DND-41 (cell line): ENCODE data around the gene OLFML2A.

Experiments used
- ATAC-seq: fragments of 200-7000 bp; cut with Tn5 transposase; 3 replicates; pipeline ENCODE4 v1.9.1; 2021; ENCODE audit warnings: low read depth; ENCODE audit not compliant: insufficient read depth
- DNase-seq: peaks from one replicate; pipeline ENCODE4 v3.0.0-alpha.2; 2020
- H2AFZ ChIP-seq: 2 replicates; pipeline ENCODE4 v1.6.0; 2012; ENCODE audit warnings: low read depth, low read length
- H3K27ac ChIP-seq: 2 replicates; pipeline ENCODE4 v1.5.1; 2012; ENCODE audit warnings: low read length, inconsistent platforms
- H3K27me3 ChIP-seq: fragments of 200-600 bp; sonication (generic); 2 replicates; pipeline ENCODE4 v1.6.0; 2012; ENCODE audit warnings: low read length, mild to moderate bottlenecking, inconsistent platforms; ENCODE audit not compliant: insufficient read depth, poor library complexity
- H3K36me3 ChIP-seq: 2 replicates; pipeline ENCODE4 v1.5.1; 2012; ENCODE audit warnings: low read length, inconsistent platforms; ENCODE audit not compliant: insufficient read depth
- H3K4me1 ChIP-seq: 2 replicates; pipeline ENCODE4 v1.5.1; 2012; ENCODE audit warnings: mild to moderate bottlenecking, low read length; ENCODE audit not compliant: insufficient read depth
- H3K4me2 ChIP-seq: 2 replicates; pipeline ENCODE4 v1.6.0; 2012; ENCODE audit warnings: mild to moderate bottlenecking, moderate library complexity, low read length, inconsistent platforms; ENCODE audit not compliant: insufficient read depth
- H3K4me3 ChIP-seq, 2 experiments: fragments of 200-600 bp in 1 of 2; shearing (Covaris generic) in 1 of 2; 2 replicates each; pipeline ENCODE4 v1.5.1; 2012 to 2016; ENCODE audit warnings: inconsistent platforms in 2 of 2, low read length in 2 of 2, mild to moderate bottlenecking in 2 of 2, low read depth in 1 of 2, moderate library complexity in 1 of 2
- H3K79me2 ChIP-seq: 2 replicates; pipeline ENCODE4 v1.6.0; 2012; ENCODE audit warnings: low read length, inconsistent platforms; ENCODE audit not compliant: insufficient read depth
- H3K9ac ChIP-seq: 2 replicates; pipeline ENCODE4 v1.6.0; 2012; ENCODE audit warnings: low read depth, mild to moderate bottlenecking, inconsistent platforms, low read length, moderate library complexity
- H3K9me3 ChIP-seq: 2 replicates; pipeline ENCODE4 v1.5.1; 2012; ENCODE audit warnings: low read length, moderate library complexity, mild to moderate bottlenecking, inconsistent platforms; ENCODE audit not compliant: insufficient read depth, severe bottlenecking
- H4K20me1 ChIP-seq: 2 replicates; pipeline ENCODE4 v1.6.0; 2012; ENCODE audit warnings: low read length; ENCODE audit not compliant: insufficient read depth
- EZH2 ChIP-seq: IDR thresholded peaks from 3 replicates; pipeline ENCODE4 v1.6.1; 2012; ENCODE audit warnings: borderline replicate concordance, low read depth, mild to moderate bottlenecking, moderate library complexity, low read length, inconsistent platforms; ENCODE audit not compliant: severe bottlenecking
- TF ChIP-seq, protein P1 (sequence below): IDR thresholded peaks from 2 replicates; pipeline ENCODE4 v1.5.1; 2012; ENCODE audit warnings: borderline replicate concordance, low read length, moderate library complexity, mild to moderate bottlenecking; ENCODE audit not compliant: poor library complexity, severe bottlenecking; ENCODE audit errors: extremely low read depth

The OLFML2A gene

GRCh38 chr9:124754289-124754688, 22.6 kb upstream of the OLFML2A start:
- TF ChIP-seq, protein P1, sequence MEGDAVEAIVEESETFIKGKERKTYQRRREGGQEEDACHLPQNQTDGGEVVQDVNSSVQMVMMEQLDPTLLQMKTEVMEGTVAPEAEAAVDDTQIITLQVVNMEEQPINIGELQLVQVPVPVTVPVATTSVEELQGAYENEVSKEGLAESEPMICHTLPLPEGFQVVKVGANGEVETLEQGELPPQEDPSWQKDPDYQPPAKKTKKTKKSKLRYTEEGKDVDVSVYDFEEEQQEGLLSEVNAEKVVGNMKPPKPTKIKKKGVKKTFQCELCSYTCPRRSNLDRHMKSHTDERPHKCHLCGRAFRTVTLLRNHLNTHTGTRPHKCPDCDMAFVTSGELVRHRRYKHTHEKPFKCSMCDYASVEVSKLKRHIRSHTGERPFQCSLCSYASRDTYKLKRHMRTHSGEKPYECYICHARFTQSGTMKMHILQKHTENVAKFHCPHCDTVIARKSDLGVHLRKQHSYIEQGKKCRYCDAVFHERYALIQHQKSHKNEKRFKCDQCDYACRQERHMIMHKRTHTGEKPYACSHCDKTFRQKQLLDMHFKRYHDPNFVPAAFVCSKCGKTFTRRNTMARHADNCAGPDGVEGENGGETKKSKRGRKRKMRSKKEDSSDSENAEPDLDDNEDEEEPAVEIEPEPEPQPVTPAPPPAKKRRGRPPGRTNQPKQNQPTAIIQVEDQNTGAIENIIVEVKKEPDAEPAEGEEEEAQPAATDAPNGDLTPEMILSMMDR = peak; percentile 17
- no peak for TF ChIP-seq EZH2
- no peak overlapping the region for H3K4me2 ChIP-seq
- H3K9ac ChIP-seq = no peak overlapping the region

DNA sequence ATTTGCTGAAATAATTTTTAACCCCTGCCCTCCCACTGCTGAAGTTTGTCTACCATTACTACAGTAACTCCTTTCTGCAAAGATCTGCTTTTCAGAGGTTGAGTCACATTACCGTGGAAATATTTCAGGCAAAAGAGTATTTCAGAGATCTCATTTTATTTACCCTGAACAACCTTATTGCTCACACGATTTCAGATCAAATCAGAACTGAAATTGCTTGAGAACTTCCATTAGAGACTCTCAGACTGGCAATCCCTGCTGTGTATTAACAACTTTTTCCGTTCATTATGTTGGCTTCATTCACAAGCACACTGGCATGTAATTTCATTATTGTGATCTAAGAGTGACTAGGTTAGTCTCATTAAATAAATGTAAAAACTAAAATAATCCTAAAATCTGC, 21.9 kb upstream of the OLFML2A start:
- H3K9me3 ChIP-seq = no peaks in the 10 kb centered on the region
- no peak overlapping the region for H3K4me2 ChIP-seq
- no peaks in the 10 kb centered on the region for H3K79me2 ChIP-seq
- H3K9ac ChIP-seq = no peak overlapping the region
- H3K27me3 ChIP-seq = no peaks in the 10 kb centered on the region
- no peak overlapping the region for H3K4me3 ChIP-seq
- no peak for TF ChIP-seq EZH2
- TF ChIP-seq, protein P1 = no peak
- DNase-seq (no peak), ATAC-seq (no peak)
- no peaks in the 10 kb centered on the region for H3K4me1 ChIP-seq
- no peaks in the 10 kb centered on the region for H3K36me3 ChIP-seq
- H3K27ac ChIP-seq = no peak overlapping the region
- H2AFZ ChIP-seq = no peak overlapping the region
- H4K20me1 ChIP-seq = peaks cover 10% of the 10 kb centered on the region; the same call in 1 of the 2 replicates

More at GRCh38 chr9:124754289-124754688, 22.6 kb upstream of the OLFML2A start:
- Histone ChIP-seq H3K36me3 (no peaks in the 10 kb centered on the region), H3K79me2 (no peaks in the 10 kb centered on the region), H3K9me3 (no peaks in the 10 kb centered on the region), H3K27ac (no peak overlapping the region), H4K20me1 (peaks cover 10% of the 10 kb centered on the region; the same call in 1 of the 2 replicates), H3K27me3 (no peaks in the 10 kb centered on the region), H3K4me1 (no peaks in the 10 kb centered on the region), H3K4me3 (no peak overlapping the region), H2AFZ (no peak overlapping the region)
- DNase-seq (no peak), ATAC-seq (no peak)

DNA sequence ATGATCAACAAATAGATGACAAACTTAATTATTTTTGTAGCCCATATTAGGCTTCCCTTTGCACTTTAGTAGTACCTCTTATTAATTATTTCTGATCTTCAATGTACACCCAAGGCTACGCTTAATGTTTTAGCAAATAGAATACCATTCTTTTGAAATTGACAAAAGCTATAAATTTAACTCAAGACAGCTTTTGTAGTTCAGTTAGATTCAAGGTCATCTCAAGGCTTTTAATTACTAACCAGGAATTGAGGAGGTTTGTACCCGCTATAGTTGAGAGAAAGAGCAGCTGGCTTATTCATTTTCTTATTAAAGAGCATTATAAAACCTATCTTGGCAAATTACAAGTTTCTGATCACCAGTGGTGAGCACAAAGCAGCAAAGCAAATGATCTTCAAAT, 20.9 kb upstream of the OLFML2A start:
- no peak for DNase-seq
- Histone ChIP-seq H3K4me1 (no peaks in the 10 kb centered on the region), H3K4me2 (no peak overlapping the region), H3K27ac (no peak overlapping the region), H2AFZ (no peak overlapping the region), H3K4me3 (no peak overlapping the region), H3K36me3 (no peaks in the 10 kb centered on the region), H3K9ac (no peak overlapping the region), H3K27me3 (no peaks in the 10 kb centered on the region), H3K79me2 (no peaks in the 10 kb centered on the region), H4K20me1 (peaks cover 10% of the 10 kb centered on the region; the same call in 1 of the 2 replicates), H3K9me3 (no peaks in the 10 kb centered on the region)
- TF ChIP-seq, protein P1 = no peak
- TF ChIP-seq EZH2 = no peak
- no peak for ATAC-seq

- no peak overlapping the region for H3K27ac ChIP-seq
- TF ChIP-seq, protein P1 = no peak
- no peak for TF ChIP-seq EZH2
- H3K4me1 ChIP-seq = no peaks in the 10 kb centered on the region
- no peak overlapping the region for H3K4me3 ChIP-seq
- H3K9ac ChIP-seq = no peak overlapping the region
- H3K9me3 ChIP-seq = no peaks in the 10 kb centered on the region
- no peaks in the 10 kb centered on the region for H3K27me3 ChIP-seq
- no peak for DNase-seq
- ATAC-seq = no peak
- peaks cover 10% of the 10 kb centered on the region; the same call in 1 of the 2 replicates for H4K20me1 ChIP-seq
- no peak overlapping the region for H2AFZ ChIP-seq
- H3K4me2 ChIP-seq = no peak overlapping the region
- H3K79me2 ChIP-seq = no peaks in the 10 kb centered on the region
- H3K36me3 ChIP-seq = no peaks in the 10 kb centered on the region
Observed at GRCh38 chr9:124757616-124758015, 19.3 kb upstream of the OLFML2A start.
